Type B pancreatic cell (in vitro differentiated cells): ENCODE data around the gene TRIO. TPM values are rescaled to one million over a fixed set of nuclear protein-coding genes. Genes with fewer than 3 reads are reported as not detected.

ENCODE experiments used
- DNase-seq: peaks from one replicate; pipeline ENCODE4 v3.0.0; 2021; ENCODE audit warnings: mixed read lengths; ENCODE audit not compliant: unreplicated experiment; ENCODE audit errors: extremely low spot score
- H3K27ac Mint-ChIP-seq: 2 replicates; pipeline ENCODE4 v1.8.0; 2021; ENCODE audit warnings: mild to moderate bottlenecking, mixed read lengths
- H3K27me3 Mint-ChIP-seq: 2 replicates; pipeline ENCODE4 v1.8.0; 2021; ENCODE audit warnings: mixed read lengths
- H3K36me3 Mint-ChIP-seq: 2 replicates; pipeline ENCODE4 v1.8.0; 2021; ENCODE audit warnings: mixed read lengths
- H3K4me1 Mint-ChIP-seq: one replicate; pipeline ENCODE4 v1.8.0; 2021; ENCODE audit warnings: mixed read lengths; ENCODE audit not compliant: unreplicated experiment
- H3K4me3 Mint-ChIP-seq: 2 replicates; pipeline ENCODE4 v1.8.0; 2021; ENCODE audit warnings: mild to moderate bottlenecking, mixed read lengths
- H3K9me3 Mint-ChIP-seq: 2 replicates; pipeline ENCODE4 v1.8.0; 2021; ENCODE audit warnings: mixed read lengths
- CTCF ChIP-seq: fragments of 200-600 bp; sonication (generic); conservative IDR thresholded peaks from 2 replicates; pipeline ENCODE4 v1.5.0; 2021; ENCODE audit warnings: antibody characterized with exemption, mild to moderate bottlenecking
- total RNA-seq: library from RNA; stranded (reverse); gene quantifications from 2 replicates; pipeline ENCODE4 v1.2.1, GENCODE V29; 2021; ENCODE audit warnings: low replicate concordance

The TRIO gene
- total RNA-seq, 1 donor from 2014 or later = 145 TPM

GRCh38 chr5:14167211-14167845 lies 24.2 kb downstream of the TRIO start:
- no peak overlapping the region for H3K4me3 Mint-ChIP-seq
- peaks cover 11% of the 10 kb centered on the region for H3K9me3 Mint-ChIP-seq
- H3K36me3 Mint-ChIP-seq = peaks cover 17% of the 10 kb centered on the region
- no peak for DNase-seq
- no peak for TF ChIP-seq CTCF
- no peaks in the 10 kb centered on the region for H3K27me3 Mint-ChIP-seq
- no peak overlapping the region for H3K27ac Mint-ChIP-seq
- peaks cover 41% of the 10 kb centered on the region for H3K4me1 Mint-ChIP-seq

GRCh38 chr5:14168144-14168792 lies 25.1 kb downstream of the TRIO start:
- peaks cover 16% of the 10 kb centered on the region for H3K36me3 Mint-ChIP-seq

GRCh38 chr5:14168793-14169262 lies 25.7 kb downstream of the TRIO start:
- no peak for DNase-seq
- Mint-ChIP-seq H3K4me3 (no peak overlapping the region), H3K27ac (no peak overlapping the region), H3K36me3 (peaks cover 15% of the 10 kb centered on the region), H3K9me3 (peaks cover 7% of the 10 kb centered on the region), H3K4me1 (peaks cover 51% of the 10 kb centered on the region), H3K27me3 (no peaks in the 10 kb centered on the region)
- TF ChIP-seq CTCF = no peak

More at GRCh38 chr5:14168144-14168792, 25.1 kb downstream of the TRIO start:
- H3K4me3 Mint-ChIP-seq = no peak overlapping the region
- no peaks in the 10 kb centered on the region for H3K27me3 Mint-ChIP-seq
- H3K9me3 Mint-ChIP-seq = peaks cover 11% of the 10 kb centered on the region
- no peak overlapping the region for H3K27ac Mint-ChIP-seq
- H3K4me1 Mint-ChIP-seq = peaks cover 46% of the 10 kb centered on the region
- no peak for TF ChIP-seq CTCF
- no peak for DNase-seq

GRCh38 chr5:14171046-14171445 lies 27.9 kb downstream of the TRIO start:
- H3K4me3 Mint-ChIP-seq = no peak overlapping the region
- no peaks in the 10 kb centered on the region for H3K9me3 Mint-ChIP-seq
- H3K27ac Mint-ChIP-seq = no peak overlapping the region

GRCh38 chr5:14171621-14172020 lies 28.5 kb downstream of the TRIO start:
- Mint-ChIP-seq H3K4me3 (no peak overlapping the region), H3K27me3 (no peaks in the 10 kb centered on the region), H3K4me1 (peaks cover 59% of the 10 kb centered on the region), H3K36me3 (peaks cover 3% of the 10 kb centered on the region), H3K9me3 (no peaks in the 10 kb centered on the region), H3K27ac (no peak overlapping the region)
- no peak for TF ChIP-seq CTCF
- no peak for DNase-seq

More at GRCh38 chr5:14171046-14171445, 27.9 kb downstream of the TRIO start:
- H3K36me3 Mint-ChIP-seq = peaks cover 3% of the 10 kb centered on the region
- DNase-seq = no peak
- no peak for TF ChIP-seq CTCF
- H3K4me1 Mint-ChIP-seq = peaks cover 64% of the 10 kb centered on the region
- no peaks in the 10 kb centered on the region for H3K27me3 Mint-ChIP-seq
